HepG2 (cell line): ENCODE data around the gene FER1L5. TPM values are rescaled to one million over a fixed set of nuclear protein-coding genes. Genes with fewer than 3 reads are reported as not detected.
A peak's percentile ranks its signal among the peaks of the same experiment; 100 is the strongest.

Experiments
- DPF2 ChIP-seq: sonication (generic); formaldehyde crosslinking; IDR thresholded peaks from 2 replicates; pipeline ENCODE4 v1.4.0; 2020; ENCODE audit warnings: mild to moderate bottlenecking, low read depth, missing genetic modification reagents, borderline replicate concordance
- EZH2 ChIP-seq: conservative IDR thresholded peaks from 2 replicates; pipeline ENCODE4 v1.6.1; 2012; ENCODE audit warnings: mild to moderate bottlenecking, low read depth, low read length, moderate library complexity
- HNRNPL ChIP-seq: fragments of 200-400 bp; formaldehyde crosslinking; IDR thresholded peaks from 2 replicates; pipeline ENCODE4 v1.6.1; 2017; ENCODE audit warnings: mild to moderate bottlenecking, low read depth, low read length
- MAZ ChIP-seq, 2 experiments: sonication (generic) in 1 of 2; formaldehyde crosslinking in 1 of 2; IDR thresholded peaks; 2 replicates each; pipeline versions ENCODE4 v1.5.0 to v1.6.1; 2012 to 2020; ENCODE audit warnings: low read depth in 2 of 2, mild to moderate bottlenecking in 2 of 2, borderline replicate concordance in 1 of 2, improper control_type of control experiment in 1 of 2, low read length in 1 of 2, missing genetic modification reagents in 1 of 2, moderate library complexity in 1 of 2
- NR2F1 ChIP-seq, 2 experiments: fragments of 450-650 bp in 1 of 2; formaldehyde crosslinking in 1 of 2; IDR thresholded peaks; 2 replicates each; pipeline versions ENCODE4 v1.5.0 to v1.6.1; 2016 to 2020; ENCODE audit warnings: mild to moderate bottlenecking in 1 of 2, missing compliant biosample characterization in 1 of 2, missing genetic modification reagents in 1 of 2, moderate library complexity in 1 of 2
- PHB2 ChIP-seq: fragments of 450-650 bp; IDR thresholded peaks from 2 replicates; pipeline ENCODE4 v1.6.1; 2018; ENCODE audit not compliant: partially characterized antibody
- PHF5A ChIP-seq: IDR thresholded peaks from one replicate; pipeline ENCODE4 v1.6.1; 2018; ENCODE audit warnings: low read depth, missing genetic modification reagents; ENCODE audit not compliant: unreplicated experiment
- PRDM10 ChIP-seq: sonication (generic); formaldehyde crosslinking; IDR thresholded peaks from 2 replicates; pipeline ENCODE4 v1.4.0; 2020; ENCODE audit warnings: low read depth, missing genetic modification reagents
- PRDM4 ChIP-seq: sonication (generic); formaldehyde crosslinking; IDR thresholded peaks from 2 replicates; pipeline ENCODE4 v1.9.0; 2021; ENCODE audit warnings: missing genetic modification reagents, borderline replicate concordance
- SOX6 ChIP-seq, 2 experiments: fragments of 450-650 bp in 1 of 2; sonication (generic) in 1 of 2; formaldehyde crosslinking in 1 of 2; IDR thresholded peaks; 2 replicates each; pipeline versions ENCODE4 v1.4.0 to v1.6.1; 2017 to 2020; ENCODE audit warnings: antibody characterized with exemption in 1 of 2, mild to moderate bottlenecking in 1 of 2, missing genetic modification reagents in 1 of 2
- SUZ12 ChIP-seq: fragments of 150-350 bp; IDR thresholded peaks from 2 replicates; pipeline ENCODE4 v1.6.1; 2014; ENCODE audit warnings: low read depth, low read length
- ZNF329 ChIP-seq: sonication (generic); formaldehyde crosslinking; IDR thresholded peaks from 2 replicates; pipeline ENCODE4 v1.9.0; 2021; ENCODE audit warnings: low read depth, mild to moderate bottlenecking, missing genetic modification reagents
- ZNF800 ChIP-seq: sonication (generic); formaldehyde crosslinking; IDR thresholded peaks from 2 replicates; pipeline ENCODE4 v1.4.0; 2020; ENCODE audit warnings: missing genetic modification reagents
- ZNF879 ChIP-seq: sonication (generic); formaldehyde crosslinking; IDR thresholded peaks from 2 replicates; pipeline ENCODE4 v1.8.1; 2023; ENCODE audit warnings: missing genetic modification reagents
- ZSCAN12 ChIP-seq: sonication (generic); formaldehyde crosslinking; IDR thresholded peaks from 2 replicates; pipeline ENCODE4 v1.9.0; 2021; ENCODE audit warnings: mild to moderate bottlenecking, missing genetic modification reagents
- ZSCAN31 ChIP-seq: sonication (generic); formaldehyde crosslinking; IDR thresholded peaks from 2 replicates; pipeline ENCODE4 v1.5.0; 2020; ENCODE audit warnings: low read depth, mild to moderate bottlenecking, missing genetic modification reagents
- polyA plus RNA-seq, 8 experiments: library from polyadenylated mRNA; depleted of rRNA in 3 of 8; stranded (reverse) in 7 of 8; unstranded in 1 of 8; fragments of >200 nt; fragmentation: Illumina TruSeq in 4 of 8; extraction: Trizol in 4 of 8; gene quantifications; 2 replicates each; pipeline versions ENCODE4 v1.2.1 to v1.2.3, GENCODE V29; 2011 to 2016; ENCODE audit warnings: low read depth in 4 of 8, missing spikeins in 1 of 8, mixed read lengths in 1 of 8; ENCODE audit not compliant: insufficient read depth in 1 of 8
- total RNA-seq, 5 experiments: library from RNA; depleted of rRNA; stranded (reverse); fragments of >200 nt; fragmentation: Illumina TruSeq; extraction: Trizol; gene quantifications; 2 replicates each; pipeline ENCODE4 v1.2.3, GENCODE V29; 2016; ENCODE audit warnings: low read depth in 1 of 5

Gene FER1L5
- total and polyA plus RNA-seq, 2 of the 13 experiments (the other 11 are each of a cell fraction or from before 2014, with no cell fraction given): 0.02 to 0.08 TPM

DNA sequence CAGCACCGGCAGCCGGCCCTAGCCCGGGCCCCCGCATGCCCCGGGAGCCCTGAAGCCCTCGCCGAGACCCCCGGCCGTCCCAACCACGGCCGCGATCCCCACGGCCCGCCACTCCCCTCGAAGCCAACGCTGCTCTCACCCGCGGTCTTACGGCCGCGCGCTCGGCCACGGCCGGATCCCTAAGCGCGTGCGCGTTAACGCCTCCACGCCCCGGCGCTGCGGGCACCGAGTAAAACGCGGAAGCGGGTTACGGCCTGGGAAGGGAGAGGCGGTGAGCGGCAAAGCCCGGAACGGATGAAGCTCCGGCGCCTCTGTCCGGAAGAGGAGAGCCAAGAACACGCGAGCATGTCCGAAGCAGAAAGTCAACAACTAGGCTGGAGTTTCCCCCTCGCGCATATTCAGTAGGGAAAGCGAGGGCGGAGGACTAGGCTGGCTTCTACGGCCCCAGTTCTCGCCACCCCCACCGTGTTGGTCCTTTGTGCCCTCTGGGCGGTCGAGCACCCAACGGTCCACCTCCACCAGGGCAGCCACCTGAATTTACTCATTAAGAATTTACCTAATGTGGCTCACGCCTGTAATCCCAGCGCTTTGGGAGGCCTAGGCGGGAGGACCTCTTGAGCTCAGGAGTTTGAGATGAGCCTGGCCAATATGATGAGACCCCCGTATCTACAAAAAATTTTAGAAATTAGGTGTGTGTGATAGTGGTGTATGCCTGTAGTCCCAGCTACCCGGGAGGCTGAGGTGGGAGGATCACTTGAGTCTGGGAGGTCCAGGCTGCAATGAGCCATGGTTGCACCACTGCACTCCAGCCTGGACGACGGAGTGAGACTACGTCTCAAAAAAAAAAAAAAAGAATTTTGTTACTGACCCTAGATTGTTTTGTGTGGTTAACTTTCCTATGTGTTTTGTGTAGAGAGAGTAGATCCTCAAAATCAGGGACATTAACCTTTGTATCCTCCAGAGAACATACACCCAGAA lies 4.1 kb upstream of the FER1L5 start, which contains the start of gene KANSL3 (continued):
- TF ChIP-seq EZH2: no peak
- TF ChIP-seq SUZ12: no peak
- TF ChIP-seq DPF2 (CRISPR knock-in tag): no peak
- peak; percentile 85; the same call in 1 of the 2 replicates for TF ChIP-seq PRDM4 (CRISPR knock-in tag)
- TF ChIP-seq HNRNPL: peak; percentile 77; the same call in 1 of the 2 replicates
- peak; percentile 90 for TF ChIP-seq PRDM10 (CRISPR knock-in tag)
- TF ChIP-seq MAZ (IDR thresholded peaks at IDR 0.05; ENCODE audit: borderline replicate concordance, low read depth, low read length): peak; percentile 85
- peak; percentile 98 for TF ChIP-seq MAZ (CRISPR knock-in tag; IDR thresholded peaks at IDR 0.05; ENCODE audit: low read depth)
- TF ChIP-seq ZNF800 (CRISPR knock-in tag): peak; percentile 91; the same call in 1 of the 2 replicates
- no peak for TF ChIP-seq PHB2
- TF ChIP-seq ZSCAN12 (CRISPR knock-in tag): peak; percentile 85; the same call in 1 of the 2 replicates
- TF ChIP-seq SOX6 (IDR thresholded peaks at IDR 0.05): no peak
- peak; percentile 81 for TF ChIP-seq SOX6 (CRISPR knock-in tag; IDR thresholded peaks at IDR 0.05)
- peak in 1 of 2 experiments; percentile 54; a peak in 1 of 4 replicates for TF ChIP-seq NR2F1 (CRISPR knock-in tag; IDR thresholded peaks at IDR 0.05)
- no peak for TF ChIP-seq ZNF879
- TF ChIP-seq ZNF329 (CRISPR knock-in tag): peak; percentile 82
- peak; percentile 100 for TF ChIP-seq PHF5A (CRISPR knock-in tag)
- peak; percentile 91 for TF ChIP-seq ZSCAN31 (CRISPR knock-in tag)
